IMR-90 (cell line): ENCODE data around the gene RNPEP. TPM values are rescaled to one million over a fixed set of nuclear protein-coding genes. Genes with fewer than 3 reads are reported as not detected.

Experiments
- ATAC-seq: fragments of 200-7000 bp; cut with Tn5 transposase; 2 replicates; pipeline ENCODE4 v1.9.1; 2020; ENCODE audit warnings: low read depth, mild to moderate bottlenecking, moderate library complexity
- BruUV-seq: library from RNA; stranded (reverse); fragments of 400-500 nt; replicated peaks from 2 replicates; lab custom pipeline; 2021; lab: Mats Ljungman, UMichigan
- CTCF ChIA-PET: fragments of 300-600 bp; formaldehyde crosslinking; extraction: SDS; loops from one replicate; lab custom pipeline; 2021; ENCODE audit warnings: antibody characterized with exemption; lab: Yijun Ruan, JAX
- POLR2A ChIA-PET: fragments of 300-600 bp; sonication (Branson Sonifier 250); formaldehyde crosslinking; loops from one replicate; lab custom pipeline; 2022; ENCODE audit warnings: antibody characterized with exemption; ENCODE audit not compliant: unreplicated experiment; lab: Charles Lee
- DNase-seq: peaks from one replicate; pipeline ENCODE4 v3.0.0; 2013
- H2AFZ ChIP-seq: replicated peaks from 2 replicates; pipeline ENCODE3; 2013; ENCODE audit warnings: low read length, mild to moderate bottlenecking; ENCODE audit not compliant: poor library complexity
- H2AK5ac ChIP-seq: 2 replicates; pipeline ENCODE4 v1.6.1; 2013; ENCODE audit warnings: low read depth, low read length, inconsistent platforms
- H2AK9ac ChIP-seq: replicated peaks from 2 replicates; pipeline ENCODE3; 2013; ENCODE audit warnings: mild to moderate bottlenecking, low read depth, low read length, moderate library complexity; ENCODE audit not compliant: poor library complexity
- H2BK120ac ChIP-seq: 2 replicates; pipeline ENCODE4 v1.6.1; 2013; ENCODE audit warnings: low read depth, low read length, inconsistent platforms
- H2BK15ac ChIP-seq: 3 replicates; pipeline ENCODE4 v1.6.1; 2013; ENCODE audit warnings: low read depth, low read length, inconsistent platforms
- H2BK20ac ChIP-seq: 2 replicates; pipeline ENCODE4 v1.6.1; 2013; ENCODE audit warnings: low read depth, mild to moderate bottlenecking, inconsistent platforms, low read length, moderate library complexity
- H2BK5ac ChIP-seq: 2 replicates; pipeline ENCODE4 v1.6.1; 2013; ENCODE audit warnings: mild to moderate bottlenecking, low read depth, low read length, inconsistent platforms; ENCODE audit not compliant: poor library complexity, severe bottlenecking
- H3K14ac ChIP-seq: replicated peaks from 2 replicates; pipeline ENCODE4 v1.6.1; 2013; ENCODE audit warnings: low read depth, low read length, inconsistent platforms
- H3K18ac ChIP-seq: 2 replicates; pipeline ENCODE4 v1.6.1; 2013; ENCODE audit warnings: low read depth, low read length, control low read depth
- H3K23ac ChIP-seq: 2 replicates; pipeline ENCODE4 v1.6.1; 2013; ENCODE audit warnings: low read depth, low read length, inconsistent platforms
- H3K27ac ChIP-seq: 2 replicates; pipeline ENCODE4 v1.5.1; 2013; ENCODE audit warnings: mild to moderate bottlenecking, control low read depth, low read length; ENCODE audit not compliant: insufficient read depth
- H3K27me3 ChIP-seq: 2 replicates; pipeline ENCODE4 v1.6.1; 2013; ENCODE audit warnings: low read length; ENCODE audit not compliant: control insufficient read depth, insufficient read depth
- H3K36me3 ChIP-seq: 2 replicates; pipeline ENCODE4 v1.6.1; 2013; ENCODE audit warnings: low read length, mixed read lengths; ENCODE audit not compliant: control insufficient read depth, insufficient read depth
- H3K4ac ChIP-seq: 2 replicates; pipeline ENCODE4 v1.6.1; 2013; ENCODE audit warnings: low read depth, low read length, inconsistent platforms
- H3K4me1 ChIP-seq: 2 replicates; pipeline ENCODE4 v1.6.1; 2013; ENCODE audit warnings: low read length, mixed read lengths; ENCODE audit not compliant: control insufficient read depth, insufficient read depth
- H3K4me2 ChIP-seq: 2 replicates; pipeline ENCODE4 v1.6.1; 2013; ENCODE audit warnings: low read depth, mild to moderate bottlenecking, control low read depth, low read length, moderate library complexity
- H3K4me3 ChIP-seq: 2 replicates; pipeline ENCODE4 v1.5.1; 2013; ENCODE audit warnings: low read depth, mild to moderate bottlenecking, control low read depth, low read length, moderate library complexity; ENCODE audit not compliant: insufficient read depth
- H3K56ac ChIP-seq: 2 replicates; pipeline ENCODE4 v1.6.1; 2013; ENCODE audit warnings: low read length, inconsistent platforms; ENCODE audit not compliant: insufficient read depth; ENCODE audit errors: extremely low read depth
- H3K79me1 ChIP-seq, 2 experiments: 2 replicates each; pipeline ENCODE4 v1.6.1; 2013; ENCODE audit warnings: low read length in 2 of 2, inconsistent platforms in 1 of 2, low read depth in 1 of 2
- H3K9ac ChIP-seq: 2 replicates; pipeline ENCODE4 v1.6.1; 2013; ENCODE audit warnings: low read depth, low read length, control low read depth
- H3K9me1 ChIP-seq: 2 replicates; pipeline ENCODE4 v1.6.1; 2013; ENCODE audit warnings: low read length, inconsistent platforms; ENCODE audit not compliant: insufficient read depth
- H3K9me3 ChIP-seq: 2 replicates; pipeline ENCODE4 v1.6.1; 2013; ENCODE audit warnings: low read length; ENCODE audit not compliant: control insufficient read depth, insufficient read depth
- H4K20me1 ChIP-seq: 2 replicates; pipeline ENCODE4 v1.6.1; 2013; ENCODE audit warnings: low read length, inconsistent platforms; ENCODE audit not compliant: insufficient read depth
- H4K5ac ChIP-seq: 2 replicates; pipeline ENCODE4 v1.6.1; 2013; ENCODE audit warnings: mild to moderate bottlenecking, low read depth, low read length, control low read depth
- H4K8ac ChIP-seq, 2 experiments: 2 replicates each; pipeline ENCODE4 v1.6.1; 2013; ENCODE audit warnings: low read depth in 2 of 2, low read length in 2 of 2, control low read depth in 1 of 2, inconsistent platforms in 1 of 2
- H4K91ac ChIP-seq: 2 replicates; pipeline ENCODE4 v1.6.1; 2013; ENCODE audit warnings: low read depth, low read length, inconsistent platforms; ENCODE audit not compliant: insufficient read depth
- BHLHE40 ChIP-seq: fragments of 150-350 bp; IDR thresholded peaks from 2 replicates; pipeline ENCODE4 v1.6.1; 2016; ENCODE audit warnings: mild to moderate bottlenecking, low read depth, low read length
- CHD1 ChIP-seq: IDR thresholded peaks from 2 replicates; pipeline ENCODE4 v1.6.1; 2012; ENCODE audit warnings: low read depth, low read length, improper control_type of control experiment
- ELK1 ChIP-seq: fragments of 150-350 bp; IDR thresholded peaks from 2 replicates; pipeline ENCODE4 v1.6.1; 2016; ENCODE audit warnings: low read depth, mild to moderate bottlenecking, low read length, moderate library complexity, borderline replicate concordance
- FOS ChIP-seq: fragments of 150-350 bp; IDR thresholded peaks from 2 replicates; pipeline ENCODE4 v1.6.1; 2016; ENCODE audit warnings: low read depth, low read length
- MAZ ChIP-seq: IDR thresholded peaks from 2 replicates; pipeline ENCODE4 v1.6.1; 2012; ENCODE audit warnings: low read depth, mild to moderate bottlenecking, low read length, improper control_type of control experiment, moderate library complexity, borderline replicate concordance
- MXI1 ChIP-seq: IDR thresholded peaks from 2 replicates; pipeline ENCODE4 v1.6.1; 2012; ENCODE audit warnings: low read depth, mild to moderate bottlenecking, low read length, moderate library complexity, borderline replicate concordance
- NFE2L2 ChIP-seq: fragments of 150-350 bp; IDR thresholded peaks from 2 replicates; pipeline ENCODE4 v1.6.1; 2016; ENCODE audit warnings: low read depth, mild to moderate bottlenecking, low read length
- POLR2A ChIP-seq: IDR thresholded peaks from 2 replicates; pipeline ENCODE4 v1.6.1; 2012; ENCODE audit warnings: mild to moderate bottlenecking, low read depth, low read length
- RAD21 ChIP-seq: IDR thresholded peaks from 2 replicates; pipeline ENCODE4 v1.6.1; 2012; ENCODE audit warnings: low read length, improper control_type of control experiment
- RCOR1 ChIP-seq: IDR thresholded peaks from 2 replicates; pipeline ENCODE4 v1.6.1; 2012; ENCODE audit warnings: mild to moderate bottlenecking, low read length, improper control_type of control experiment; ENCODE audit not compliant: insufficient replicate concordance
- RFX5 ChIP-seq: IDR thresholded peaks from 2 replicates; pipeline ENCODE4 v1.8.0; 2012; ENCODE audit warnings: low read depth, mild to moderate bottlenecking, low read length, moderate library complexity
- SMC3 ChIP-seq: fragments of 150-350 bp; IDR thresholded peaks from 2 replicates; pipeline ENCODE4 v1.6.1; 2016; ENCODE audit warnings: low read depth, mild to moderate bottlenecking, antibody characterized with exemption, low read length, moderate library complexity
- USF2 ChIP-seq: fragments of 150-350 bp; IDR thresholded peaks from 2 replicates; pipeline ENCODE4 v1.6.1; 2017; ENCODE audit warnings: mild to moderate bottlenecking, antibody characterized with exemption, low read length, low read depth
- WGBS, 2 experiments: methylation state at CpG; one replicate each; pipeline versions ENCODE4 v1.1.5 to v1.1.7; 2013; ENCODE audit warnings: missing lambda C conversion rate in 2 of 2; ENCODE audit not compliant: insufficient read length in 1 of 2; ENCODE audit errors: extremely low coverage in 2 of 2; 5-methylcytosine and 5-hydroxymethylcytosine counted together
- dilution Hi-C: fragments of 300-500 bp; cut with HindIII; formaldehyde crosslinking; loops from one replicate; pipeline ENCODE4 v1.14.3; 2018; ENCODE audit warnings: low sequenced_read_pairs; ENCODE audit not compliant: unreplicated experiment
- in situ Hi-C: fragments of 300-500 bp; cut with MboI; formaldehyde crosslinking; loops from 3 replicates; pipeline ENCODE4 v1.14.3; 2019; ENCODE audit warnings: low sequenced_read_pairs, inconsistent platforms, mixed read lengths
- intact Hi-C: fragments of 100-400 bp; cut with micrococcal nuclease; formaldehyde crosslinking; loops from 2 replicates; pipeline ENCODE4 v1.10.0; 2022
- polyA plus RNA-seq, 3 experiments: library from polyadenylated mRNA; depleted of rRNA; stranded (reverse); fragments of >200 nt; gene quantifications; 2 replicates each; pipeline ENCODE4 v1.2.3, GENCODE V29; 2012; ENCODE audit warnings: low replicate concordance in 1 of 3
- total RNA-seq: library from RNA; depleted of rRNA; stranded (reverse); fragments of >200 nt; gene quantifications from 2 replicates; pipeline ENCODE4 v1.2.3, GENCODE V29; 2012

RNPEP gene
- total and polyA plus RNA-seq, 2 of the 4 experiments (the other 2 are of a cell fraction) = 49.8 to 75.4 TPM

- POLR2A ChIA-PET = interaction anchor here (0.7 kb wide), 1 partner anchor 189 kb away, joined by 8 read pairs; no protein-coding TSS in a partner anchor
- CTCF ChIA-PET = no interaction called here
- Histone ChIP-seq H2BK15ac (peak overlapping the region; percentile 97; the same call in 2 of the 3 replicates), H2AK9ac (no peak overlapping the region), H3K9me1 (peaks cover 32% of the 10 kb centered on the region), H3K4me2 (peak overlapping the region; percentile 14), H4K20me1 (peaks cover 15% of the 10 kb centered on the region), H2BK120ac (peak overlapping the region; percentile 75), H3K27me3 (no peaks in the 10 kb centered on the region), H2AK5ac (peak overlapping the region; percentile 60), H3K18ac (peak overlapping the region; percentile 61), H4K5ac (peak overlapping the region; percentile 71), H3K23ac (peak overlapping the region; percentile 96), H3K4ac (peak overlapping the region; percentile 98), H2BK20ac (peak overlapping the region; percentile 71), H3K56ac (no peak overlapping the region; the same call in 1 of the 2 replicates), H2AFZ (peak overlapping the region; percentile 64), H3K79me1 (peaks cover 32 to 74% of the 10 kb centered on the region in 2 experiments), H3K9me3 (no peaks in the 10 kb centered on the region; the same call in 1 of the 2 replicates), H4K91ac (peak overlapping the region; percentile 48), H3K36me3 (peaks cover 5% of the 10 kb centered on the region; the same call in 1 of the 2 replicates), H3K27ac (peak overlapping the region; percentile 73; the same call in 1 of the 2 replicates), H4K8ac (peak overlapping the region; percentile 2 to 91; a peak in 2 of 4 replicates), H3K9ac (peak overlapping the region; percentile 42), H3K4me1 (peaks cover 39% of the 10 kb centered on the region), H2BK5ac (peak overlapping the region; percentile 94), H3K14ac (peak overlapping the region; percentile 80), H3K4me3 (no peak overlapping the region)
- dilution Hi-C loops (no loop called here), intact Hi-C loops (no loop called here), in situ Hi-C loops (no loop called here)
- ATAC-seq (no peak; the same call in 1 of the 2 replicates), DNase-seq (no peak)
- WGBS, 2 experiments = 50% methylated on average over 4 of the region's 5 CpGs; no CpG with 5 or more reads in 1 of the 2 experiments
- BruUV-seq = no TSS peak
- TF ChIP-seq BHLHE40 (no peak), RAD21 (no peak), MXI1 (no peak), USF2 (no peak), RCOR1 (no peak), RFX5 (no peak), MAZ (no peak), ELK1 (no peak), POLR2A (no peak), FOS (no peak), SMC3 (no peak), NFE2L2 (no peak), CHD1 (no peak)
Observed at GRCh38 chr1:201939574-201939973, 42.9 kb upstream of the RNPEP start.
